Ishikawa (cell line): ENCODE data around the gene P3R3URF.
A peak's percentile ranks its signal among the peaks of the same experiment; 100 is the strongest.

Source experiments
- CEBPB ChIP-seq: IDR thresholded peaks from 2 replicates; pipeline ENCODE4 v1.6.1; 2012
- CREB1 ChIP-seq: IDR thresholded peaks from 2 replicates; pipeline ENCODE4 v1.6.1; 2012; ENCODE audit warnings: low read depth
- EGR1 ChIP-seq: IDR thresholded peaks from 2 replicates; pipeline ENCODE4 v1.6.1; 2012
- EP300 ChIP-seq: IDR thresholded peaks from 2 replicates; pipeline ENCODE4 v1.6.1; 2012; ENCODE audit warnings: borderline replicate concordance
- FOXM1 ChIP-seq: IDR thresholded peaks from 2 replicates; pipeline ENCODE4 v1.6.1; 2012; ENCODE audit warnings: low read depth, borderline replicate concordance
- MAX ChIP-seq: IDR thresholded peaks from 2 replicates; pipeline ENCODE4 v1.6.1; 2012
- NFIC ChIP-seq: IDR thresholded peaks from 2 replicates; pipeline ENCODE4 v1.6.1; 2012
- RAD21 ChIP-seq: IDR thresholded peaks from 2 replicates; pipeline ENCODE4 v1.6.1; 2012; ENCODE audit warnings: low read depth
- REST ChIP-seq: IDR thresholded peaks from 2 replicates; pipeline ENCODE4 v1.6.1; 2012; ENCODE audit warnings: low read depth, mild to moderate bottlenecking
- TAF1 ChIP-seq: IDR thresholded peaks from 2 replicates; pipeline ENCODE4 v1.6.1; 2012; ENCODE audit warnings: low read depth, mild to moderate bottlenecking
- TCF12 ChIP-seq: IDR thresholded peaks from 2 replicates; pipeline ENCODE4 v1.6.1; 2012; ENCODE audit warnings: low read depth
- TEAD4 ChIP-seq: IDR thresholded peaks from 2 replicates; pipeline ENCODE4 v1.6.1; 2012
- YY1 ChIP-seq: IDR thresholded peaks from 2 replicates; pipeline ENCODE4 v1.6.1; 2012; ENCODE audit warnings: low read depth
- ZBTB7A ChIP-seq: IDR thresholded peaks from 2 replicates; pipeline ENCODE4 v1.6.1; 2012; ENCODE audit warnings: low read depth
- TF ChIP-seq, protein P1 (sequence below): IDR thresholded peaks from 2 replicates; pipeline ENCODE4 v1.6.1; 2012

Gene P3R3URF

GRCh38 chr1:46205141-46205540 is 28.9 kb upstream of the P3R3URF start:
- TF ChIP-seq TCF12 (no peak), YY1 (no peak), NFIC (no peak), EP300 (no peak), CEBPB (no peak), TAF1 (no peak), TEAD4 (no peak), RAD21 (no peak), FOXM1 (no peak)

DNA sequence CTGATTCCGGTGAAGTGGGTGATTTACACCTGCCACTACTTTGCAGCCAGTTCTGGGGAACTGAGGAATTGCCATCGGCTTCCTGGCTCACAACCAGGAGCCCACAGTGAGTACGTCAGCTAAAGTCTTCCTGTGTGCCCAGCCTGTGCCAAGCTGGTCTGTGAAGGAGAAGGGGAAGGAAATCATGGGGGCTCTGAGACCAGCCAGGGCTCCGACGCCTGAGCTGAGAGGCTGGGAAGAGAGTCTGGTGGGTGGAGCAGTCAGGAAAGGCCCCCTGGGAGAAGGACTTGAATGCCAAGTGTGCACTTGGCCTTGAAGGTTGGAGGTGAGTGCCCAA is 28.1 kb upstream of the P3R3URF start:
- TF ChIP-seq EP300 (peak; percentile 45; the same call in 1 of the 2 replicates), ZBTB7A (peak; percentile 61; the same call in 1 of the 2 replicates), REST (no peak)

DNA sequence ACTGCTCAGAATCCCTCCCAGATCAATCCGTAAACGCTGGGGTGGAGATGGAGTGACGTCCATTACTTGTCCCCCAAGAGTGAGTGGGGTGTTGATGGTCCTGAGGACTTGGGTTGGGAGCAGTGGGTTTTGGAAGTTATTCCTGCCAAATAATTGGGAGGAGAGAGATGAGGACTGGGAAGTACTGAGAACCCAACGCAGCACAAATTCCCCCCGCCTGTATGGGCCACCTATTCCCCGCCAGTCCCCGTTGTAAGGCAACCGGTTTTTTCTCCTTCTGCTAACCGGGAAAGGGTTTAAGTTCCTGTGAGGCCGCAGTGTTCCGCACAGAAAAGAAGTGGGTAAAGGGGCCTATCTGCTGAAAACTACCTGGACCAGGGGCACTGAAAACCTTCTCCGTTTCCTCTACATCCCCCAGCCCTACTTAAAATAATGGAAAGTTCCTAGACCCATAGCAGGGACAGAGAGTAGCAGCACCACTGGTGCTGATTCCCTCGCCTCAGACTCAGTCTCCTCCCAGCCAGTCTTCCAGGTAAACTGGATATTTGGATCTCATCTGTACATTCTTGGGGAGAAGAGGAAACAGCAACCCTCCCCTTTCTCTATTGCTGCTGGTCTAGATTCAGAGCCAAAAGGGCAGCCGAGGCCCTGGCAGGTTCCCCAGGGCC is 27.6 kb upstream of the P3R3URF start:
- 0 out of 2 replicates have a peak, but pooled peaks have one; percentile 20 for TF ChIP-seq TCF12
- TF ChIP-seq NFIC: no peak
- no peak for TF ChIP-seq FOXM1
- no peak for TF ChIP-seq YY1

DNA sequence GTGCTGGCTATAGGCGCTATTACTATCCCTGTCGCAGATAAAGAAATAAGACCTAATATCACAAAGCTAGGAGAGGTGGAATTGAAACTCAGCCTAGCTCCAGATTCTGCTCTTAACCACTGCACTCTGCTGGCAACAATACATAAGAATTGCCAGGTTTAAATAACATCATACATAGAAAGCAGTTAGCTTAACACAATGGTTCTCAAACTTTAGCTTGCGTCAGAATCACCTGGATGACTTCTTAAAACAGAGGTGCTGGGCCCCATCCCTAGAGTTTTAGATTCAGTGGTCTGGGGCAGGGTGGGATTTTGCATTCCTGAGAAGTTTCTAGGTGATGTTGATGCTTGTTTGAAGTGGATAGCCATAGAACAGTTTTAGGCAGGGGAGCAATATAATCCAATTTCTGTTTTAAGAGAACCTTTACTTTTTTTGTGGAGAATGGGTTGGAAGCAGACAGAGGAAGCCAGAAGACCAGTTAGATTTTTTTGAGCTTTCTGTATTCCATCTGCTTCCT is 23.0 kb upstream of the P3R3URF start:
- TF ChIP-seq TCF12 (no peak), REST (no peak), TEAD4 (no peak)

DNA sequence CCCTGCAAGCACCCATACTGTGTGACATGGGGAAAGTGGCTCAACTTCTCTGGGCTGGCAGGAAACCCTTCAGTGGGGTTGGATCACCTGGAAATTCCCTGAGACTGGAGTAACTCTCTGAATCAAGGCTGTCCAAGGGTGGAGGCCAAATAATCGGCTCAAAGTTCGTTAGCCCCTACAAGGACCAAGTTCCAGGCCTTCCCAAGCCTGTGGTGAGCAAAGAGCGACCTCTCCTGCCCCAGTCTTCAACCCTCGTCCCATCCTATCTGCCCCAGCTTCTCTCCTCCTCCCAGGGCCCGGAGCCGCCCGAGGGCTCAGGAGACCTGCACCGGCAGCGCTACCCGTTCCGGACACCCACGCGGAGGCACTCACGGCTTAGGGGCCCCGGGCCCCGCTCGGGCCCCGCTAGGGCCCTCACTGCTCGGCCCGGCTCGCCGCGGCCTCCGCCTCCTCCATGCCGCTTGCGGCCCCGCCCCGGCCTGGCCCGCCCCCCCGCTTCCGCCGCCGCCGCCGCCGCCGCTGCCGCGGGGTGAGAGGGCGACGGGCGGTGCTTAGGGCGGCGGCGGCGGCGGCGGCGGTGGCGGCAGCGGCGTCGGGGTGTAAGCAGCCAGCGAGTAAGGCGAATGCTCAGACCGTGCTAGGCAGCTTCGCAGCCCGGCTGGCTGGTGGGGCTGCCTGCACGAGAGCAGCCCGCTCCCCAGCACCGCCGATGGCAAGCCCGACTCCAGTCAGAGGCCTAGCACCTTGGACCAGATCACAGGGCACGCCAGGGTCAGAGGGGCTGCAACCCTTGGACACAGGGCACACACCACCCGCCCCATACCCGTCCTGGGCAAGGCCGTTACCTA is 21.9 kb upstream of the P3R3URF start, which contains the start of gene POMGNT1:
Gene POMGNT1, minus strand, starts transcription at position 471 of the 848 bp plus-strand sequence. CDS start 613 bp downstream, outside the sequence.
- TF ChIP-seq, protein P1, sequence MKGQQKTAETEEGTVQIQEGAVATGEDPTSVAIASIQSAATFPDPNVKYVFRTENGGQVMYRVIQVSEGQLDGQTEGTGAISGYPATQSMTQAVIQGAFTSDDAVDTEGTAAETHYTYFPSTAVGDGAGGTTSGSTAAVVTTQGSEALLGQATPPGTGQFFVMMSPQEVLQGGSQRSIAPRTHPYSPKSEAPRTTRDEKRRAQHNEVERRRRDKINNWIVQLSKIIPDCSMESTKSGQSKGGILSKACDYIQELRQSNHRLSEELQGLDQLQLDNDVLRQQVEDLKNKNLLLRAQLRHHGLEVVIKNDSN: no peak
- TF ChIP-seq MAX (peak; percentile 60), TAF1 (peak; percentile 61), EP300 (no peak), RAD21 (peak; percentile 68), CREB1 (no peak), NFIC (no peak), FOXM1 (no peak), YY1 (0 out of 2 replicates have a peak, but pooled peaks have one; percentile 44), EGR1 (0 out of 2 replicates have a peak, but pooled peaks have one; percentile 4)

DNA sequence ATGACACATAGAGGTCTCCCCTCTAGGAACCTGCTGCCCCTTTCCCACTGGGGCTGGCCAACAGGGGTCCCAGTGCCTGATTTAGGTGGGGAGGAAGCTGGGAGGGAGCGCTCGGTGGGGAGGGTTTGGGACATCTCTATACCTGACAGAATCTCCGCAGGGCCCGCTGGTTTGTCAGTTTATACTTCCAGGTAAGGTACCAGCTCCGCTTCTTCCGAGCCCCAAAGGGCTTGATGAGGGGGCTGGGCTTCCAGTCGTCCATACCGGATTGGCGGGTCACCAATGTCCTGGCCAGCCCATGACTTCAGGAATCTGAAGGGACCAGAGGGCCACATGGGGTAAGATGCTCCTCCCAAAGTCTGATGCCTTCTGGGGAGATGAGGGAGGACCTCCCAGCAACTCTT is 21.3 kb upstream of the P3R3URF start:
- TF ChIP-seq TCF12: no peak
- no peak for TF ChIP-seq EP300
- no peak for TF ChIP-seq NFIC
- no peak for TF ChIP-seq ZBTB7A
- TF ChIP-seq CREB1: no peak
- TF ChIP-seq, protein P1: no peak
- no peak for TF ChIP-seq CEBPB
- TF ChIP-seq EGR1: no peak
- TF ChIP-seq MAX: no peak
- no peak for TF ChIP-seq REST
- no peak; the same call in 1 of the 2 replicates for TF ChIP-seq TAF1
- no peak for TF ChIP-seq RAD21
